Middle frontal gyrus (tissue), 1 donor: ENCODE data around the gene TMEM182.

Source experiments
- DNase-seq: peaks from one replicate; pipeline ENCODE4 v3.0.0-alpha.2; 2015; ENCODE audit warnings: low spot score; ENCODE audit errors: extremely low spot score

Gene TMEM182

GRCh38 chr2:102801098-102801718, 39.4 kb downstream of the TMEM182 start:
- DNase-seq = no peak

DNA sequence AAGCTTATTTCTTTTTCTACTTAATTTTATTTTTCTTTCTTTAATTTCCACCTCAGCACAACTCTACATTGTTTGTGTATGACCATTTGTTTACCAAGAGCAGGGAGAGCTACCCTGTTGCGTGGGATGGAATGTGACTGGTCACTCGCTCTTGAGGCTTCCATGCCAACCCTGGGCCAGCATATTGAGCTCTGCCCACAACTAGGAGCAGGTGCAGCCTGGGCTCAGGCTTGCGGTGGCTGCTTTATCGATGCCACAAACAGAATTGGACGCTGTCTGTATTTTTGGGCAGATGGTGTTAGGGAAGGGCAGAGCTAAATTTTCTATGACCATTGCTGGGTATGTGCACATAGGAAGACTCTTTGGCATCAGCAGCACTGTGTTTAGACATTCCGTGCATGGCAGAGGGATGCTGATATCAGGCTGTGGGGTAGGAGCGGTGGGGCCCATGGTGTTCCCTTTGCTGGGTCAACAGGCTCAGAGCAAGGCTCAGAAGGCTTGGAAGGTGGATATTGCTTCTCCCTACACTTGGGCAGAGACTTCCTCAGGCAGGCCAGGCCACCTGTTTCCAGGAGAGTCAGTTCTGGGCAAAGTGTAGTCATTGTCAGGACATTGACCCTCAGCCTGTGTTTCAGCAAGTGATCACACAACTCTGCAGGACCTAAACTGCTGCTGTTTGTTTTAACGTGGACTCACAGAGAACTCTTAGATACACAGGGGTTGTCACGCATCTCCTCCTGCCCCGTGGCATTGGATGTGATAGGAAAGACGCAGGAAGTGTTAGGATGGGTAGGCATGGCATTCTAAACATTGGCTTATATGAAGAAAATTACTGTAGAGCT, 40.2 kb downstream of the TMEM182 start:
- no peak for DNase-seq

GRCh38 chr2:102803041-102803896, 41.4 kb downstream of the TMEM182 start:
- DNase-seq = no peak

- no peak for DNase-seq
Observed at GRCh38 chr2:102803897-102804217, 42.0 kb downstream of the TMEM182 start.

- peak; percentile 39 for DNase-seq
Observed at GRCh38 chr2:102806250-102806837, 44.5 kb downstream of the TMEM182 start.

GRCh38 chr2:102809291-102810189, 47.7 kb downstream of the TMEM182 start:
- DNase-seq = no peak

GRCh38 chr2:102815285-102815684, 53.5 kb downstream of the TMEM182 start:
- no peak for DNase-seq

- DNase-seq = no peak
Observed at GRCh38 chr2:102826904-102827303, 65.1 kb downstream of the TMEM182 start.

GRCh38 chr2:102832789-102833188, 71.0 kb downstream of the TMEM182 start:
- DNase-seq = no peak

DNA sequence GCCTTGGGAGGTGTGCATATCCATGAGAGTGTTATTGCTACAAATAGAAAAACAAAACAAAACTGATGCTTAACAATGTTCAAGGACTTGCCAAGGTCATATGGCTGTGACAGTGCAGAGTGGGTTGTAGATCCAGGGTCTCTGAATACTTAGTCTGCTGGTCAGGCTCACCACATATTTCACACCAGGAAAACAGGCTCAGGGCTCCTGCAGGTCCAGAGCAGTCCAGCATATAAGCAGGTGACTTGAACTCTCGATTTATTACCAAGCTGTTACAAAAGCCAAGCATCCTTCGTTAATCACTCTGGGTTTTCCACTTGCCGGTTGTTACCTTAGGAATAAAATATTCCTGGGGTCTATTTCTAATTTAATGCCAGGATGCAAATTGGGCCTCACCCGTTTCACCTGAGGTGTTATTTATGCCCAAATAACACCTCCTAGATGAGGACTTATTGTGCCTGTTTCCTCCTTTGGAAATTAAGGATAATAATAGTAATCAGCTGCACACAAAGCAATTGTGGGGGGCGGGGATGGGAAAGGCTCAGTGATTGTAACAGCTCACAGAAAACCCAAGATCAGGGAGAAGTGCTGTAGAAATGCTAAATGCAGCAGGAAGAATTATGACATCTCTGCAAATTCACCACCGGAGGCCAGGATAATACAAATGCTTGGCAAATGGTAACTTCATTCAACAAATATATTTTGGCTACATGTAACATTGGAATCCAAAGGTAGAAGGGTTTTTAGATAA, 72.9 kb downstream of the TMEM182 start:
- no peak for DNase-seq

GRCh38 chr2:102837626-102838198, 75.9 kb downstream of the TMEM182 start:
- DNase-seq = no peak

DNA sequence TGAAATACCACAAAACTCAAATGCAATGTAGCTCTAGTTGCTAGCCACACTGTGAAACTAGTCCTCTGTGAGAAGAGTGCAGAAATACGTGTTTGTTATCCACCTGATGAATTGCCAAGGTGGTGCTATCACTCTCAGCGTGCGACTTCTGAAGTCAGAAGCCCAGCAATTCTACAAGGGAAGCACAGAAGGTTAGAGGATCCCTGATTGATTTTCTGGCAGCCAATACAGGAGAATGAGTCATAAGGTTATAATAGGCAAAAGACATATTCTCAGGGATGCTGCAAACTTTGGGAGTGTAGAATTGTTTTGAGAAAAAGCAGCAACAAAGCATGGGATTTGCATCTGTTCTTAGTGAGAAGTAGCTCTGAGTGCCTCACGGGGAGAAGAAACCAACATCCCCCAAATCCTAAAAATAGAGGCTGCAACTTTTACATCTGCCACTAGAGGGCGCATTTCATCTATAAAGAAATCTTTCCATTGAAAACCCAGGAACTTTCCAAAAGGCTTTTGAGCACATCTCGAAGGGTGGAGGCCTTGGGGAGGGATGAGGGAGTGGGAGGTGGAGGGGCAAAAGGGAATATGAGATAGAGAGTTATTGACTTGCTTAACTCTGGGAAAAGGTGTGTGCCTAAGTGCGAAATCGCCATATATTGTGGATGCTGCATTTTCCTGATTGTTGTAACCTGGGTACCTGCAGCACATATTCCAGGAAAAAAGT, 78.0 kb downstream of the TMEM182 start:
- peak; percentile 36 for DNase-seq

DNA sequence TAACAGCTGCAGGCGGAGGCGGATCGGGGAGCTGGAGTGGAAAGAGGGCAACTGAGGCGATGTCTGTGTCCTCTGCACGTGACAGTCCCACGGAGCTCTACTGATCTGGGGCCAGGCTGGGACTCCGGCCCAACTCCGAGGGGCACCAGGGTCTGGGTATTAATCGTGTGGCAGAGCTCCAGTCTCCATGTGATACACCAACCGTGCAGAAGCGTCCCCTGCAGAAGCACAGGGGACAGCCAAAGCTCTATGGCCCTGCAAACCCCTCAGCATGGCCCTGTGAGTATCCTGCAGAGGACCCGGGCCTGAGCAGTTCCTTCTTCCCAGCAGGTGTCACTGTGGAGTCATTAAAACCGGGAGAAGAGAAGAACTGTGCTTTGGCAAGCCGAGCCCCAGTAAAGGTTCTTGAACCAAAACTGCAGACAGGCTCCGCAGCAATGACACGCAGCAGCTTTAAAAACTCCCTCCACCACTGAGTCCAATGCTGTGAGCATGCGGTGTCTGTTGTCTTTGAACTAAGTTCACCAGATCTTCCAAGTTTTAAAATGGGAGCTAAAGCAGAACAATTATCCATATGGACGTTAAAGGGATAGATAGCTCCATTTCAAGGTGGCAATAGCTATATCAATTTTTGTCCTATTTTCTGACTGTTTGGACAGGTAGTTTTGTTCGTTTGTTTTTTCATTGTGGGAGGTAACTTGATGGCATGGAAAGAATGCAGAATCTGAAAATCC, 79.4 kb downstream of the TMEM182 start:
- peak; percentile 62 for DNase-seq

DNA sequence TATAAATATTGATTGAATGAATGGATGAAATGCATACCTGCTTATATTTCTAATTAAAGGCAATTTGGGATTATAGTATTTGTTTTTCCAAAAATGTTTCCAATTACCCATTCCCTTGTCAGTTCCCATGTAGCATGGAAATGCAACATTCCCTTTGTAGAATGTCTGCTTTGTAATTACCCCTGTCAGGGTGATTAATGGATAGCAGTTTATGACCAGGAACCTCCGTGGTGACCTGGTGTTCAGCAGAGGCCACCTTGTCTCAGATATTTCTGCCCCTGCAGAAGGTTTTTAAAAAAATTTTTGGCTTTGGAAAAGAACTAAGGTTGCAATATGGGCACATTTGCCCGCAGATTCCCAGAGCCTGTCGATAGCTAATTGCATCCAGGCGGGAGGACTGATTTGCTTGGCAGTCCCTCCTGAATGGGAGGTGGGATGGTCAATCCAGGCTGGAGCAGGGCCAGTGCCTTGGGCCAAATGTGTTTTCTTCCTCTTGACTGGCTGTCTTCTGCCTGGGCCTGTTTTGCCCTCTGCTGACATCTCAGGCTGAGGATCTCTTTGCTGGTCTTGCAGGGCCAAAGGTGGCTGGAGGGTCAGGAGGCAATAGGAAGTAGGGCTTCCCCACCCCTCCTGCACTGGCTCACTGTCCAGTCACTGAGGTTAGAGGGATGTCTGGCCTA, 82.1 kb downstream of the TMEM182 start:
- DNase-seq = no peak

GRCh38 chr2:102844911-102845310, 83.1 kb downstream of the TMEM182 start:
- DNase-seq = no peak

GRCh38 chr2:102848366-102848839, 86.6 kb downstream of the TMEM182 start:
- DNase-seq = peak; percentile 44

DNA sequence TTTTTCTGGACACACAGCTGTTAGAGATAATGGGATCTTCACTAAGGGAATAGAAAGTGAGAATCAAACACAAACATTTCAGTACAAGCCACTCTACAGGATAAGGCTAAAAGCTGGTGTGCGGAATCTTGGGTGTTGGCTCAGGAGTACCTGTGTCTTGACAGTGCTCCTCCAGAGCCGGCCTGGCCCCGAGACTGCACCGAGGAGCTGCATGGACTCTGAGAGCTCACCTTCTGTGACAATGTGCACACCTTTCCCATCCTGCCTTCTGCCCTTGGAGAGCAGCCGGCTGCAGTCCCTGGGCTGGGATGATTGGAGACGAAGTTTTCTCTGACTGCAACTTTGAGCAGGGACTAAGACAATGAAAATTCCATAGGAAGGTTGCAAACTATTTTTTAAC, 89.1 kb downstream of the TMEM182 start:
- DNase-seq = no peak

DNA sequence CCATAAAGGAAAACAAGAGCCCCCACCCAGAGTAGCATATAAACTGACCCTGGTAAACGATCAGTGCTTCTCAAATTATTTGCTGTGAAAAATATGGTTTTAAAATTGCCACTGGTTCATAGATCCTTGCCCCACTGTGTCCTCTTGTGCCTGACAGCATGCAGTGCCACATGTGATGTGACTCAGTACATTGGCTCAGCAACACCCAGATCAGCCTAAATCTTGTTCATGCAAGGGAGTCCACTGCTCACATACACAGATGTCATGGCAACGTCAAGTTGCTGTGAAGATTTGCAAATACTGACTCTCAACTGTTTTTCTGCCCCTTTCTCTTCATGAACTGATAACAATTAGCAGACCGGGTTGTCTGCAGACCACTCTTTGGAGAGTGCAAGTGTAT, 91.0 kb downstream of the TMEM182 start:
- no peak for DNase-seq
